H1 (cell line): ENCODE data around the gene PRR4.

Source experiments
- SRF ChIP-seq: IDR thresholded peaks from 2 replicates; pipeline ENCODE4 v1.6.1; 2011; ENCODE audit warnings: mild to moderate bottlenecking, low read depth, low read length, moderate library complexity
- TF ChIP-seq, protein P1 (sequence below): IDR thresholded peaks from 2 replicates; pipeline ENCODE4 v1.6.1; 2012; ENCODE audit warnings: inconsistent platforms

DNA sequence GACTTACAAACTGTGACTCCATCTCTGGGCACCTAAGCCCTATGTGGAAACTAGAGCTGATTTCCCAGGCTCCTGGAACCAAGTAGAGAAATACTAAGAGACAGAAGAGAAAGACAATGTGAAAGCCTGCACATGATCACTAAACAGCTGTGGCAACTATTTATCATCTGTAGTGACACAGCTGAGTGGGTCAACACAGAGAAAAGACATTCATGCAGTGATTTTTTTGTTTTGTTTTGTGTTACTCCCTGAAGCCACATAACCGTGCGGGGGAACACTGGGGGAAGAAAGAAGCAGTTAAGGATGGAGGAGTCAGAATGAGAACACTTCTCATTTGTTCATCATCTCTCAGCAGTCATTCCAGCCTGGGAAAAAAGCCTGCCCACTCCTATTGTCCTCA, 1.5 kb downstream of the PRR4 start:
- no peak for TF ChIP-seq SRF
- TF ChIP-seq, protein P1, sequence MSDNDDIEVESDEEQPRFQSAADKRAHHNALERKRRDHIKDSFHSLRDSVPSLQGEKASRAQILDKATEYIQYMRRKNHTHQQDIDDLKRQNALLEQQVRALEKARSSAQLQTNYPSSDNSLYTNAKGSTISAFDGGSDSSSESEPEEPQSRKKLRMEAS, result no peak
